GM18861 (cell line): Measurements from ENCODE around the gene GSPT1.
"Not testable (repeated sequence)": the region's sequence is repeated elsewhere in the genome, so short reads cannot be mapped to it uniquely, and the experiment has no call there.

Experiments
- ATAC-seq: cut with Tn5 transposase; IDR thresholded peaks from one replicate; pipeline ENCODE4 v1.9.1; 2021; ENCODE audit not compliant: unreplicated experiment

Gene GSPT1

DNA sequence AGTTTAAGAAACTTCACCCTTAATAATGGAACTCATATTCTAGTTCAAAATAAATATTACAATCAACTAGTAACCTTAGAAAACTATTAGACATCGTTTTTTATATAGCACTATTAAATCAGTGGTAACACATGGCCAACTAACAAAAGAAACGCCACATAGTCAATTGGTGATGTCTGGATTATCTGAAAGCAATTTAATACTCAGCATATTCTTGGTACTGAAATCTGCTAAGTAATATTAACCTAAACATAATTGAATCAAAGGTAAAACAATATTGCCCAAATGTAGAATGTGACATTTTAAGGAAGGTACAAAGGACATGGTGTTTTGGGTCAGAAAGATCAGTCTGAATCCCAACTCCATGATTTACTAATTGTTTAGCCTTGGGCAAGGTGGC, 53.3 kb downstream of the GSPT1 start:
- no peak for ATAC-seq

GRCh38 chr16:11857161-11857560, 58.6 kb downstream of the GSPT1 start:
- no peak for ATAC-seq

GRCh38 chr16:11852092-11852809, 63.5 kb downstream of the GSPT1 start:
- no peak for ATAC-seq

GRCh38 chr16:11851294-11852091, 64.3 kb downstream of the GSPT1 start, which contains the start of gene RSL1D1:
Gene RSL1D1 (minus strand): TSS chr16:11851542. CDS start chr16:11851512, 30 bp downstream.
- ATAC-seq, result peak; percentile 74

DNA sequence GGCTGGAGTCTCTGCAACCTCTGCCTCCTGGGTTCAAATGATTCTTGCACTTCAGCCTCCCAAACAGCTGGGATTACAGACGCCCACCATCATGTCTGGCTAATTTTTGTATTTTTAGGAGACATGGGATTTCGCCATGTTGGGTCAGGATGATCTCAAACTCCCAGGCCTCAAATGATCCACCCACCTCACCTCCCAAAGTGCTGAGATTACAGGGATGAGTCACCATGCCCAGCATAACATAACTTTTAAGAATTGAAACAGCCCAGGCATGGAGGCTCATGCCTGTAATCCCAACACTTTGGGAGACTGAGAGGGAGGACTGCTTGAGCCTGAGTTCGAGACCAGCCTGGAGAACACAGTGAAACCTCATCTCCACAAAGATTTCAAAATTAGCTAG, 66.9 kb downstream of the GSPT1 start:
- ATAC-seq, result no peak

DNA sequence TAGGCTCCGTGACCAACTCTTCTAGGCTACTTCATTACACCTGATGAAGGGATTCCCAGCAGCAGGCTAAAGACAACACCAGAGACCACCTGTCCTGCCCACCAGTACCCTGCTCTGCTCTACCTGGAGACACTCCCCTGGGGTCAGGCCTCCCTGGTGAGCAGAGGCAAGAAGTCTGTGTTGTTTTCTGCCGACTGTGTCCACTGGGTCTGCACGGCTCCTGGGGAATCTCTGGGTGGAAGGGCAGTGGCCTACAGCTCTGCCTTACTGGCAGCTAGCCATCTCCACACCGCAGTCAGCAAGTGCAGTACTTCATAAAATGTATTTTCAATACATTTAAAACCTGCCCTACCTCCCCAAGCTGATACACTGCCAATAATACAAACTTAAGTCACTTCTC, 71.3 kb downstream of the GSPT1 start:
- no peak for ATAC-seq

DNA sequence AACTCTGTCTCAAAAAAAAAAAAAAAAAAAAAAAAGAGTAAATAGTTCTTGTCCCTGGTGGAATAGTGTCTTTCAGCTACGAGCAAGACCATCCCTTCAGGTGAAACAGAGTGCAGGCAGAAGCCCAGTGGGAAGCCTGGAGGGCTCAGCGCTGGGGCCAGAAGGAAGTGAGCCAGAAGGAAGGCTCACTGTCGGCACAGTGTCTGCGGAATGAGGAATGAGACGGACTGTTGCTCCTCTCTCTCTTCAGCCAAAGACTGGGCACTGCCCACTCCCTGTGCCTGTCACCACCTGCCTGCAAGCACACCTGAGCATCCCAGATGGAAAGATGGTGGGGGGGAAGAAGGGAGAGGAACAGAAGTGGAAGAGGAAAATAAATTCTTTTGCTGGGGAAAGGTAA, 71.9 kb downstream of the GSPT1 start:
- no peak for ATAC-seq

- ATAC-seq, result no peak
Observed at GRCh38 chr16:11843206-11843605, 72.5 kb downstream of the GSPT1 start.

- ATAC-seq, result no peak
Observed at GRCh38 chr16:11841026-11841425, 74.7 kb downstream of the GSPT1 start.

- no peak for ATAC-seq
Observed at GRCh38 chr16:11836650-11837244, 79.0 kb downstream of the GSPT1 start.

DNA sequence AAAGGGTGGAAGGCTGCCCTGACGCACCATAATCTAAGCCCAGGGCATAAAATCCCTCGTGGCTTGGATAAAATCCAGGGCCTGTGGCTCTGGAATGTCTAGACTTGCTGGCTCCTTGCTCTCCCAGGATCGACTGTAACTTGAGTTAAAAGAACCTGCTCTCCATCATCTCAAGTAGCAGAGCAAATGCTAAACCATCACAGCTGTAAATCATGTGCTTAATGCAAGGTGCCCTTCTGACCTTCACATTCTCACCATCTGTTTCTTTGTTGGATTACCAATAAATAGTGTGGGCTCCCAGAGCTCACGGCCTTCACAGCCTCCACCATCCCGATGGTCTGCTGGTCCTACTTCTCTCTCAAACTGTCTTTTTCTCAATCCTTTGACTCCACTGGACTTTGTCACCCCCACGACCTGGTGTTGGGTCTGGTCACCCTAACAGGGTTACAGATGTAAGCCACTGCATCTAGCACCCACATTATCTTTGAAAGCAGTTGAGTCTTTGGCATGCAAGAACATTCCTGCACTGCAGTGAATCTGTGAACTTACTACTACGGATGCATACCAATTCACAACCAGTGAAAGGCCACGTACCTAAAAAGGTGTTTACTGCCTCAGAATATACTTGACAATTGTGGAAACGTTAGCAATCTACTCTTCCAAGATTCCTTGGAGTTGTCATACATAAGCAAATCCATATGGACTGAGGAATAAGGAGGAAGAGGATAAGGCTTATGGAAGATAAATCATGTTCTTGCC, 79.7 kb downstream of the GSPT1 start:
- ATAC-seq, result no peak

DNA sequence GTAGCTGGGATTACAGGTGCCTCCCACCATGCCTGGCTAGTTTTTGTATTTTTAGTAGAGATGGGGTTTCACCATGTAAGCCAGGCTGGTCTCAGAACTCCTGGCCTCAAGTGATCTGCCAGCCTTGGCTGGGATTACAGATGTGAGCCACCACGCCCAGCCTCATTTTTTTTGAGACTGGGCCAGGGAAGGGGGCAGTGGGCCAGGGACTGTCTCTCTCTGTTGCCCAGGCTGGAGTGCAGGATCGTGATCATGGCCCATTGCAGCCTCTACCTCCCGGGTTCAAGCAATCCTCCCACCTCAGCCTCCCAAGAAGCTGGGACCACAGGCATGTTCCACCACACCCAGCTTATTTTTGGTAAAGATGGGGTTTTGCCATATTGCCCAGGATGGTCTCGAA, 80.4 kb downstream of the GSPT1 start:
- ATAC-seq, result no peak

DNA sequence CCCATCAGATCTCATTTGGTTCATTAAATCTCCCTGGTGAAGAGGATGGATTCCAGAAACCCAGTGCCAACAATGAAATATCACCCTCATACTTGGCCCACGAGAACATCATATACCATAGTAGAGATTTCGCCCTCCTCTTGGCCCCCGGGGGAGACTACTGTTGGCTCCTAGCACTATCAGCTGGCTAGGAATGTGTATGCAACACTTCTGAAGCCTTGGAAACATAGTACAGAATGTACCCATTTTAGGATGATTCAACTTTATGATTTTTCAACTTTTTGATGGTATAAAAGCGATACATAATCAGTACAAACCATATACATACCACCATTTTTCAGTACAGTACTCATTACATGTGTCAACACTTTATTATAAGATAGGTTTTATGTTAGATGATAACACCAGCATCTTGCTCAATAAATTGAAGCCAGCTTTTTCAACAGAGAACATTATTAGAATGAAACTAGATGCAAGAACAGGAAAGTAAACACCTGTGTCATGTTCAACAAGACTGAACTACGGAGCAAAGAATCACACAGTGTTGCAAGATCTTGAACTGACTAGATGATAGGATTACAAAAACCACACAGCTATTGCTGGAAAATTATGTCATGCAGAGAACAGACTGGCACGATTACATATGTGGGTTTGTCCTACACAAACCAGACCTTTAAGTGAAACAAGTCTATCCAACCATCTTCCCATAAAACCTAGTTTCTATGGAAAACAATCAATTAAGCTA, 81.6 kb downstream of the GSPT1 start:
- no peak for ATAC-seq

GRCh38 chr16:11828696-11829095, 87.1 kb downstream of the GSPT1 start:
- ATAC-seq, result no peak

- not testable (repeated sequence) for ATAC-seq
Observed at GRCh38 chr16:11825520-11826165, 90.1 kb downstream of the GSPT1 start.

- ATAC-seq, result no peak
Observed at GRCh38 chr16:11824362-11824761, 91.4 kb downstream of the GSPT1 start.

GRCh38 chr16:11823645-11824044, 92.1 kb downstream of the GSPT1 start:
- not testable (repeated sequence) for ATAC-seq

DNA sequence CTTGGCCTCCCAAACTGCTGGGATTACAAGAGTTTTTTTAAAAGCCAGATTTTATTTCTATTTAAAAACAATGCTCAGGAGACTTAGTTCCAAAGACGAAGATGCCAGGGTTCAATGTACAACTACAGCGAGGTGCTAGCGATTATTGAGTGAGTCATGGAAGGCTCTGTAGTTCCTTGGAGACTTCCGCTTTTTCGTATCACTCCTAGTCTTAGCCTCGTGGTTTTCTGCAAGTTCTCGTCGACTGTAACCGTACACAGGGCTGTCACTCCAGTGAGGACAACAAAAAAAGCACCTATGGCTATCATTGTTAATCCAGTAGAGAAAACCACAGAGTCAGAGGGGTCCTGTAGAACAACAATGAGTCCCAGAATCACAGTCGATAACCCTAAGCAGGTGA, 96.0 kb downstream of the GSPT1 start:
- ATAC-seq, result no peak

DNA sequence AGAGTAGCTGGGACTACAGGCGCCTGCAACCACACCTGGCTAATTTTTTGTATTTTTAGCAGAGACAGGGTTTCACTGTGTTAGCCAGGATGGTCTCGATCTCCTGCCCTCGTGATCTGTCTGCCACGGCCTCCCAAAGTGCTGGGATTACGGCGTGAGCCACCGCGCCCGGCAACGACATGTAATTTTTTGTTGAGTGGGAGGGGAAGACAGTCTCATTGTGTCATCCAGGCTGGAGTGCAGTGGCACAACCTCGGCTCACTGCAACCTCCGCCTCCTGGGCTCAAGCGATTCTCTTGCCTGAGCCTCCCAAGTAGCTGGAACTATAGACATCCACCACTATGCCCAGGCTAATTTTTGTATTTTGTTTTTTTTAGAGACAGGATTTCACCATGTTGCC, 96.8 kb downstream of the GSPT1 start:
- ATAC-seq, result not testable (repeated sequence)
